GM20431 (cell line): ENCODE data around the gene TTLL8.
"Not testable (repeated sequence)": the region's sequence is repeated elsewhere in the genome, so short reads cannot be mapped to it uniquely, and the experiment has no call there.

Experiments used
- in situ Hi-C: fragments of 300-500 bp; cut with MseI, MboI; formaldehyde crosslinking; loops from one replicate; pipeline ENCODE4 v1.15.0; 2020; ENCODE audit warnings: low sequenced_read_pairs; ENCODE audit not compliant: unreplicated experiment

The TTLL8 gene

GRCh38 chr22:49995041-49995360, 63.1 kb downstream of the TTLL8 start:
- in situ Hi-C loops: no loop called here

- in situ Hi-C loops: no loop called here
Observed at GRCh38 chr22:49994361-49995040, 63.6 kb downstream of the TTLL8 start.

- in situ Hi-C loops: no loop called here
Observed at GRCh38 chr22:49993649-49994360, 64.3 kb downstream of the TTLL8 start.

GRCh38 chr22:49992921-49993648, 65.0 kb downstream of the TTLL8 start:
- in situ Hi-C loops: no loop called here

- in situ Hi-C loops: no loop called here
Observed at GRCh38 chr22:49991907-49992533, 66.1 kb downstream of the TTLL8 start.

- in situ Hi-C loops: no loop called here
Observed at GRCh38 chr22:49991167-49991566, 66.9 kb downstream of the TTLL8 start.

- in situ Hi-C loops: not testable (repeated sequence)
Observed at GRCh38 chr22:49989826-49990225, 68.3 kb downstream of the TTLL8 start.

GRCh38 chr22:49986325-49986724, 71.8 kb downstream of the TTLL8 start:
- in situ Hi-C loops: no loop called here

GRCh38 chr22:49983148-49984042, 74.7 kb downstream of the TTLL8 start:
- in situ Hi-C loops: no loop called here

GRCh38 chr22:49981799-49982198, 76.3 kb downstream of the TTLL8 start:
- in situ Hi-C loops: not testable (repeated sequence)

- in situ Hi-C loops: no loop called here
Observed at GRCh38 chr22:49979587-49980264, 78.4 kb downstream of the TTLL8 start.

GRCh38 chr22:49977578-49977977, 80.5 kb downstream of the TTLL8 start:
- in situ Hi-C loops: no loop called here

GRCh38 chr22:49976439-49977175, 81.5 kb downstream of the TTLL8 start:
- in situ Hi-C loops: no loop called here

- in situ Hi-C loops: no loop called here
Observed at GRCh38 chr22:49975543-49976389, 82.3 kb downstream of the TTLL8 start.

- in situ Hi-C loops: no loop called here
Observed at GRCh38 chr22:49973018-49973961, 84.8 kb downstream of the TTLL8 start.

GRCh38 chr22:49972163-49973017, 85.7 kb downstream of the TTLL8 start:
- in situ Hi-C loops: no loop called here
